NCI-H748 (cell line): ENCODE measurements around the gene OR6B1.
"Not testable (repeated sequence)": the region's sequence is repeated elsewhere in the genome, so short reads cannot be mapped to it uniquely, and the experiment has no call there.

Source experiments
- DNase-seq: peaks from one replicate; lab custom pipeline; 2025; ENCODE audit not compliant: unreplicated experiment; lab: John Stamatoyannopoulos, UW

The OR6B1 gene

DNA sequence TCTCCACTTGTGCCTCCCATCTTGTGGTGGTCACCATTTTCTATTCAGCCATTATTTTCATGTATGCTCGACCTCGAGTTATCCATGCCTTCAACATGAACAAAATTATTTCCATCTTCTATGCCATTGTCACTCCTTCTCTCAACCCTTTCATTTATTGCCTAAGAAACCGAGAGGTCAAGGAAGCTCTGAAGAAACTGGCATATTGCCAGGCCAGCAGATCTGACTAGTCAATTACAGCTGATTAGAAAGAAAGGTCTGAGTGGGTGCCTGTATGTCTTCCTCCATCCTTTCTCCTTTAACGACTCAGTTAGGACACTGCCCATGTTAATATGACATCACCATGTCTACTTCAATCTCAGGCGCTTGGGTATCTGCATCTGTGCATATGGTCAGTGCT lies 4.6 kb downstream of the OR6B1 start:
- no peak for DNase-seq

GRCh38 chr7:144006029-144006691 lies 6.0 kb downstream of the OR6B1 start:
- DNase-seq: no peak

GRCh38 chr7:144006692-144007042 lies 6.5 kb downstream of the OR6B1 start:
- no peak for DNase-seq

DNA sequence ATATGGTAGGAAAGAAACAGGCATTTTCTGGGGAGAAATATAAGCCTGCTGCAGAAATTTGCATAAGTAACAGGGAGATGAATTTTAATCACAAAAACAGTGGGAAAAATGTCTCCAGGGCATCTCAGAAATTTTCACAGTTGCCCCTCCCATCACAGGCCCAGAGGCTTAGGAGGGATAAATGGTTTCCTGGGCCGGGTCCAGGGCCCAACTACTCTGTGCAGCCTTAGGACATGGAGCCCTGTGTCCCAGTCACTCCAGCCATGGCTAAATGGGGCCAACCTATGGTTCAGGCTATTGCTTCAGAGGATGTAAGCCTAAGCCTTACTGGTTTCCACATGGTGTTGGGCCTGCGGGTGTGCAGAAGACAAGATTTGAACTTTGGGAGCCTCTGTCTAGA lies 9.2 kb downstream of the OR6B1 start:
- DNase-seq: no peak

- DNase-seq: not testable (repeated sequence)
These were observed 9.9 kb downstream of the OR6B1 start for GRCh38 chr7:144010061-144010460.

DNA sequence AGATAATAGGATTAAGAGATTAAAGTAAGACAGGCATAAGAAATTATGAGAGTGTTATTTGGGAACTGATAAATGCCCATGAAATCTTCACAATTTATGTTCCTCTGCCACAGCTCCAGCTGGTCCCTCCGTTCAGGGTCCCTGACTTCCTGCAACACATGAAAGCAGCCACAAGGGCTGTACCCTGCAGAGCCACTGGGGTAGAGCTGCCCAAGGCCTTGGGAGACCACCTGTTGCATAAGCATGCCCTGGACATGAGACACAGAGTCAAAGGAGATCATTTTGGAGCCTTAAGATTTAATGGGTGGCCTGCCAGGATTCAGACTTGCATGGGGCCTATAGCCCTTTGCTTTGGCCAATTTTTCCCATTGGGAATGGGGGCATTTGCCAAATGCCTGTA lies 10.7 kb downstream of the OR6B1 start:
- not testable (repeated sequence) for DNase-seq

GRCh38 chr7:144011458-144012230 lies 11.5 kb downstream of the OR6B1 start:
- DNase-seq: no peak

DNA sequence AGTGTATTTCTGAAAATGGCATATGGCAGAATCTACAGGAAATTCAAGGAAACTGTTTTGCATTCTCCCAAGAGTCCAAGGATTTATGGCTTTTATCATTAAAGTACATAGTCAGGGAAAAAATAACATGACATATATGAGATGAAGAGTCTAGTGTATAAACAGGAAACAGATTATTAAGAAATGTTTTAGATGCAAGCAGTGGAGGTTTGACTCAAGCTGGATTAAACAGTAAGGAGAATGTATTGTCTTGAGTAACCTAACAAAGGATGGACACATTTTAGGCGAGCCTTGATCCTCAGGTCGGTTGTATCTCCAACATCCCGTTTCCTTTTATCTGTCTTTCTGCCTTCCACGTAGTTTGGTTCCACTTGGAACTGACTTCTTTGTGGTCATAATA lies 17.9 kb downstream of the OR6B1 start:
- no peak for DNase-seq

- DNase-seq: no peak
These were observed 19.3 kb downstream of the OR6B1 start for GRCh38 chr7:144019457-144019856.

DNA sequence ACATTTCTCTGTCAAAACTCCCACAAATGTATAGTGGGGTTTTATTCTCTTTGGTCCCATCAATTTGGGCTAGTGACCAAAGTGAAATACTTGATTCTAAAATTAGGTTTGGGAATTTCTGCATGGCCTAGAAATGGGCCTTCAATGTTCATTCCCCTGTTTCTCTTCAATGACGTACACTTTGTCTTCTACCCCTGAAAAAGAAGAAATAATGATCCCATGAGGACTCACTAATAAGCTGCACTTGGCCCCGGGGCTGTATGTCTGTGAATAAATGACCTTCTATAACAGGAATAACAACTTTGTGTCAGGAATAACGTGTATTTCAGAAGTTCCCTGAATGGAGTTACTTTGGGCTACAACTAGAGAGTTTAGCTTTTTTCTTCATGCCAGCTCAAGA lies 20.2 kb downstream of the OR6B1 start:
- DNase-seq: no peak

DNA sequence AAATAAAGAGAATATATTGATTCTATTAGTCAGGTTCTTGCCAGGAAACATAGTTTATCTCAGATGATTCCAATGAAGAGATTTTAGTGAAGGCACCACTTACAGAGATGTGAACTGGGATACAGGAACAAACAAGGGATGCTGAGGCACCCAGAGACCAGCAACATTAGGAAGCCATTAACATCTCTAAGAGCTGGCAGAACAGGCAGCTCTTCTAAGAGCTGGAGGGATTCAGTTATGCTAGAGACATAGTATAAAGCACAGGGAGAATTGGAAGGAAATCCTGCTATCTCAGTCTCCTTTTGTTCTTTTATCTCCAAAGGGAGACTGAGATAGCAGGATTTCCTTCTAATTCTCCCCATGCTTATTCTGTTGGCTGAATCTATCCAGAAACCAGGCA lies 22.0 kb downstream of the OR6B1 start:
- DNase-seq: no peak

GRCh38 chr7:144023171-144023827 lies 23.2 kb downstream of the OR6B1 start:
- DNase-seq: no peak

GRCh38 chr7:144024213-144024612 lies 24.1 kb downstream of the OR6B1 start:
- DNase-seq: no peak

DNA sequence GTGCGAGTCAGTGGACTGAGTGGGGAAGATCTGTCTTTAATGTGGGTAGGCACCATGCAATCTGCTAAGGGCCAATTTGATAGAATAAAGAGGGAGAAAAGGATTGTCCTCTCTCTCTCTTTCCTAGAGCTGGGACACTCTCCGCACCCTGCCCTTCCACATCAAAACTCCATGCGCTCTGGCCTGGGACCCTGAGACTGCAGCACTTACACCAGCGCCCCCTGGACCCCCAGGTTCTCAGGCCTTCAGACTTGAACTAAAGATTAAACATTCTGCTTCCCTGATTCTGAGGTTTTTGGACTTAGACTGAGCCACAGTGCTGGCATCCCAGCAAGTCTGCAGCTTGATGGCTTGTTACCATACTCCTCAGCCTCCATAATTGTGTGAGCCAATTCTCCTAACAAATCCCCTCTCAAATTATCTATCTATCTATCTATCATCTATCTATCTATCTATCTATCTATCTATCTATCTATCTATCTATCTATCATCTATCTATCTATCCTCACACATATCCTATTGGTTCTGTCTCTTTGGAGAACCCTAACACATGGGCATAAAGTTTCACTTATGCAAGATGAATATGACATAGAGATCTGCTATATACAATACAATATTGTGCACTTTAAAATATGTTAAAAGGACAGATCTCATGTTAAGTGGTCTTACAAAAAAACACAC lies 26.2 kb downstream of the OR6B1 start:
- no peak for DNase-seq

- no peak for DNase-seq
These were observed 26.9 kb downstream of the OR6B1 start for GRCh38 chr7:144027070-144027469.

- no peak for DNase-seq
These were observed 27.9 kb downstream of the OR6B1 start for GRCh38 chr7:144027974-144028373.

DNA sequence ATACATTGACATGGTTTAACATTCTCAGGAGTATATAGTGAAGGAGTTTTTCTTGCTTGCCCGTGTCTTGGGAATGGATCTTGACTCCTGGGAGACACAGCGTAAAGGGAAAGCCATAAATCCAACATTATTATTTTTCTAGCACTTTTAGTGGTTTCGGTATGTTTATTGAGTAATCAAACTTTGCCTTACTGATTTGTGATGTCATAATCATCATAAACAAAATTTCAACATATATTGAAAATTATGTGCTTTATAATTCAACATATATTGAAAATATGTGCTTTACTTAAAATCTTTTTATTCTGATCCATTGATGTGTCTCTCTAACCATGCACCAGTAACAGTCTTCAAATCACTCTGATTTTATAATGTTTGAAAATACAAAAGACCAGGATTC lies 28.4 kb downstream of the OR6B1 start:
- DNase-seq: no peak

DNA sequence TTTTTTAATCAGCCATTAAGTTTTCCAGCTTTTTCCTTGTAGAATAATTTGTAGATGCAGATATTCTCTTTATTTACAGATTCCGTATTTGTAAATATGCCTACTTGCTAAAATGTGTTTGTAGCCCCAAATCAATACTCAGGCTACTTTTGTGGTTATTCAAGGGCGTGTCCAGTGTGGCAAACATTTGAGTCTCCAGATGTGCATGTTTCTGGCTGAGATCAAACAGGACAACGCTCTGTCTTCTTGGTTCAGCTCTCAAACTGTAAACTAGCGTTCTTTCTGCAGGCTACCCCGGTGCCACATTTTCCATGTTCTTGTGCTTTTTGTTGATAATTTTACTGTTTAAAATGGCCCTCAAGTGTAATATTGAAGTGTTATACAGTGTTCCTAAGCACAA lies 32.4 kb downstream of the OR6B1 start:
- DNase-seq: no peak

GRCh38 chr7:144032985-144033709 lies 33.0 kb downstream of the OR6B1 start:
- no peak for DNase-seq

- no peak for DNase-seq
These were observed 35.3 kb downstream of the OR6B1 start for GRCh38 chr7:144035385-144035784.

GRCh38 chr7:144036302-144036885 lies 36.3 kb downstream of the OR6B1 start:
- DNase-seq: no peak
